Activated CD4-positive, alpha-beta memory T cell treated with anti-CD3 and anti-CD28 coated beads, Interleukin-2, amount 10 ng/mL, durations not matched to agents 7 days and 5 days (primary cell): ENCODE measurements around the gene POU4F1. TPM values are rescaled to one million over a fixed set of nuclear protein-coding genes. Genes with fewer than 3 reads are reported as not detected.

Source experiments
- total RNA-seq, 2 experiments: library from RNA; stranded (reverse); gene quantifications; one replicate each; pipeline ENCODE4 v1.2.3, GENCODE V29; 2021

Gene POU4F1
- total RNA-seq, 2 experiments from 2014 or later = 0.18 to 0.28 TPM

Other genes with a start within 250 kb of the POU4F1 start
- 10 to 100 TPM; 15.3 to 16.3 TPM for gene OBI1, start 55.6 kb upstream of the POU4F1 start, total RNA-seq